SK-N-MC (cell line): Measurements from ENCODE around the gene TINCR.

Experiments used
- EZH2 ChIP-seq: fragments of 200-600 bp; sonication (generic); IDR thresholded peaks from one replicate; pipeline ENCODE4 v1.6.1; 2017; ENCODE audit warnings: antibody characterized with exemption
- POLR2AphosphoS5 ChIP-seq: IDR thresholded peaks from 2 replicates; pipeline ENCODE4 v1.6.1; 2012; ENCODE audit warnings: mild to moderate bottlenecking, low read depth, low read length, borderline replicate concordance

DNA sequence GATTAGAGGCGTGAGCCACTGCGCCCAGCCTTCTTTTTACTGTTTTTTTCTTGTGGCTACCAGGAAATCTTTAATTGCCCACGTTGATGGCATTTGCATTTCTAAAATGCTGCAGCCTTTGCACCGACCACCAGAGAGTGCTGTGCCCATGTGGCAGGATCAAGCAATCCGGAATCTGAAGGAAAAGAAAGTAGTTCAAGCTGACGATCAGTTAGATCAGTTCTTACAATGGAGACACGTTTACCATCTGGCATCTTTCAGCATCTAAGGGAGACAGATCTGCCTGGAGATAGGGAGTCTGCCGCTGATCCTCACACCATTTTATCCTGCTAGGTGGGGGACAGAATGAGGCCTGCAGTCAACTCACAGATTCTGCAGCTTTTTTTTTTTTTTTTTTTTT is 19.9 kb downstream of the TINCR start:
- TF ChIP-seq EZH2 (no peak), POLR2AphosphoS5 (no peak)
